Liver (tissue), 9 donors: ENCODE data around the gene KCNQ1. TPM values are rescaled to one million over a fixed set of nuclear protein-coding genes. Genes with fewer than 3 reads are reported as not detected.

Experiments
- DNase-seq: peaks from one replicate; pipeline ENCODE4 v3.0.0-alpha.2; 2017; ENCODE audit warnings: low spot score
- H3K27ac ChIP-seq, 2 donors: one replicate each; pipeline ENCODE4 v1.7.0; 2013; ENCODE audit warnings: inconsistent platforms in 2 of 2, low read length in 2 of 2, control low read depth in 1 of 2, low read depth in 1 of 2, mild to moderate bottlenecking in 1 of 2
- H3K27me3 ChIP-seq, 4 donors: one replicate each; pipeline versions ENCODE4 v1.6.1 to v1.7.0; 2013; ENCODE audit warnings: low read length in 3 of 4, inconsistent platforms in 1 of 4, mild to moderate bottlenecking in 1 of 4, moderate library complexity in 1 of 4; ENCODE audit not compliant: control insufficient read depth in 4 of 4, insufficient read depth in 4 of 4
- H3K36me3 ChIP-seq, 4 donors: one replicate each; pipeline versions ENCODE4 v1.6.1 to v1.7.0; 2013; ENCODE audit warnings: low read length in 3 of 4, mild to moderate bottlenecking in 3 of 4, low read depth in 1 of 4, moderate library complexity in 1 of 4; ENCODE audit not compliant: control insufficient read depth in 4 of 4, insufficient read depth in 3 of 4
- H3K4me1 ChIP-seq, 4 donors: one replicate each; pipeline versions ENCODE4 v1.6.1 to v1.7.0; 2013; ENCODE audit warnings: low read length in 3 of 4, mild to moderate bottlenecking in 3 of 4, moderate library complexity in 1 of 4; ENCODE audit not compliant: control insufficient read depth in 4 of 4, insufficient read depth in 4 of 4
- H3K4me3 ChIP-seq, 3 donors: one replicate each; pipeline versions ENCODE4 v1.6.1 to v1.7.0; 2013; ENCODE audit warnings: low read length in 3 of 3, control low read depth in 1 of 3, low read depth in 1 of 3, mild to moderate bottlenecking in 1 of 3
- H3K9ac ChIP-seq, 2 donors: one replicate each; pipeline ENCODE4 v1.7.0; 2013; ENCODE audit warnings: low read length in 2 of 2, mild to moderate bottlenecking in 2 of 2, moderate library complexity in 2 of 2, control low read depth in 1 of 2, low read depth in 1 of 2
- H3K9me3 ChIP-seq, 4 donors: one replicate each; pipeline versions ENCODE4 v1.6.1 to v1.7.0; 2013; ENCODE audit warnings: low read length in 3 of 4; ENCODE audit not compliant: control insufficient read depth in 4 of 4
- ATF3 ChIP-seq: IDR thresholded peaks from 2 replicates; pipeline ENCODE4 v1.6.1; 2016; ENCODE audit warnings: antibody characterized with exemption
- CTCF ChIP-seq: fragments of 150-350 bp; IDR thresholded peaks from 2 replicates; pipeline ENCODE4 v1.5.1; 2017; ENCODE audit warnings: improper control_type of control experiment, low read depth, low read length; ENCODE audit not compliant: missing input control
- EGR1 ChIP-seq, 2 donors: IDR thresholded peaks; 2 replicates each; pipeline ENCODE4 v1.6.1; 2016 to 2018; ENCODE audit warnings: antibody characterized with exemption in 2 of 2, low read depth in 2 of 2
- FOXA1 ChIP-seq: IDR thresholded peaks from 2 replicates; pipeline ENCODE4 v1.6.1; 2016; ENCODE audit warnings: antibody characterized with exemption
- FOXA2 ChIP-seq: IDR thresholded peaks from 2 replicates; pipeline ENCODE4 v1.6.1; 2016; ENCODE audit warnings: antibody characterized with exemption
- GABPA ChIP-seq, 2 donors: IDR thresholded peaks in 1 of 2; conservative IDR thresholded peaks in 1 of 2; 2 replicates each; pipeline ENCODE4 v1.6.1; 2016; ENCODE audit warnings: antibody characterized with exemption in 2 of 2, mild to moderate bottlenecking in 1 of 2, moderate library complexity in 1 of 2
- HNF4A ChIP-seq, 2 donors: conservative IDR thresholded peaks; 2 replicates each; pipeline ENCODE4 v1.6.1; 2016; ENCODE audit warnings: antibody characterized with exemption in 2 of 2, mild to moderate bottlenecking in 2 of 2
- JUND ChIP-seq, 2 donors: IDR thresholded peaks; 2 replicates each; pipeline ENCODE4 v1.6.1; 2016; ENCODE audit warnings: antibody characterized with exemption in 2 of 2
- NR2F2 ChIP-seq: IDR thresholded peaks from 2 replicates; pipeline ENCODE4 v1.6.1; 2016; ENCODE audit warnings: antibody characterized with exemption
- RAD21 ChIP-seq, 2 donors: IDR thresholded peaks; 2 replicates each; pipeline ENCODE4 v1.6.1; 2016; ENCODE audit warnings: antibody characterized with exemption in 2 of 2, mild to moderate bottlenecking in 2 of 2
- REST ChIP-seq: IDR thresholded peaks from 2 replicates; pipeline ENCODE4 v1.6.1; 2016; ENCODE audit warnings: antibody characterized with exemption, mild to moderate bottlenecking
- RXRA ChIP-seq, 2 donors: IDR thresholded peaks; 2 replicates each; pipeline ENCODE4 v1.6.1; 2017 to 2018; ENCODE audit warnings: antibody characterized with exemption in 2 of 2, mild to moderate bottlenecking in 1 of 2
- SP1 ChIP-seq: IDR thresholded peaks from 2 replicates; pipeline ENCODE4 v1.6.1; 2018; ENCODE audit warnings: antibody characterized with exemption, mild to moderate bottlenecking
- TAF1 ChIP-seq: conservative IDR thresholded peaks from 2 replicates; pipeline ENCODE4 v1.6.1; 2016; ENCODE audit warnings: antibody characterized with exemption, mild to moderate bottlenecking
- YY1 ChIP-seq: IDR thresholded peaks from 2 replicates; pipeline ENCODE4 v1.6.1; 2016; ENCODE audit warnings: antibody characterized with exemption, mild to moderate bottlenecking
- ZBTB33 ChIP-seq: IDR thresholded peaks from 2 replicates; pipeline ENCODE4 v1.6.1; 2016; ENCODE audit warnings: antibody characterized with exemption
- WGBS: extraction: QIAGEN DNeasy Blood & Tissue Kit; methylation state at CpG from one replicate; pipeline ENCODE4 v1.1.7; 2013; 5-methylcytosine and 5-hydroxymethylcytosine counted together
- polyA plus RNA-seq, 2 donors: library from polyadenylated mRNA; stranded (reverse) in 1 of 2; unstranded in 1 of 2; fragments of 200-250 nt in 1 of 2; fragments of >200 nt in 1 of 2; fragmentation: Nextera tagmentation in 1 of 2; extraction: Ambion mirVana in 1 of 2; gene quantifications; one replicate each; pipeline versions ENCODE4 v1.2.1 to v1.2.3, GENCODE V29; 2013 to 2015
- total RNA-seq, 2 donors: library from RNA; depleted of rRNA; stranded (reverse); fragments of >200 nt; gene quantifications; one replicate each; pipeline ENCODE4 v1.2.3, GENCODE V29; 2014
- donor health status: healthy.
- donor health status: healthy.
- donor health status: healthy.
- donor health status: healthy.
- donor health status: healthy.

Gene KCNQ1
- total and polyA plus RNA-seq, 4 donors = 0.31 to 2.2 (median 1.5) TPM

GRCh38 chr11:2728663-2729332, 284.0 kb downstream of the KCNQ1 start (continued):
- no peak for TF ChIP-seq REST
- TF ChIP-seq FOXA1 = no peak
- TF ChIP-seq NR2F2 = no peak

DNA sequence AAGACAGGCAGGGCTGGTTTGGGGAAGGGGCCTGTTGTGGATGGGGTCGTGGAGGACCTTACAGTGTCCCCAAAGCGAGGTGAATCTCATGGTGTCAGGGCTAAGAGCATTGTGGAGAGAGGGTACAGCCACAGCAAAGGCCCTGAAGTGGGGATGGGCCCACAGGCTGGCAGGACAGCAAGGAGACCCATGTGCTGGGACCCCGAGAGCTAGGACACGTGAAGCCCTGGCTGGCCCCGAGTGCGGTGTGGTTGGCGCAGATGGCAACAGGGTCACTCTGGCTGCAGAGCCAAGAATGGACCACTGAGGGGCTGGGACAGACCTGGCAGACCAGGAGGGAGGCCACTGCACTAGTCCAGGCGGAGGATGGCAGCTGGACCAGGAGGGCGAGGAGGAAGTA, 285.0 kb downstream of the KCNQ1 start:
- DNase-seq = no peak
- Histone ChIP-seq H3K9me3 (no peaks in the 10 kb centered on the region), H3K27me3 (no peaks in the 10 kb centered on the region), H3K27ac (no peak overlapping the region), H3K4me1 (no peaks in the 10 kb centered on the region), H3K4me3 (no peak overlapping the region), H3K9ac (no peak overlapping the region), H3K36me3 (no peaks in the 10 kb centered on the region)
- WGBS = 94% methylated on average over 9 of the region's 9 CpGs
- TF ChIP-seq SP1 (no peak), HNF4A (conservative IDR thresholded peaks at IDR 0.05) (no peak), GABPA (IDR thresholded peaks at IDR 0.05 in 1 of 2, conservative IDR thresholded peaks at IDR 0.05 in 1 of 2) (no peak), CTCF (no peak), RAD21 (IDR thresholded peaks at IDR 0.05) (no peak), FOXA1 (no peak), FOXA2 (no peak), JUND (IDR thresholded peaks at IDR 0.05) (no peak), ZBTB33 (no peak), TAF1 (no peak), NR2F2 (no peak), ATF3 (no peak), RXRA (IDR thresholded peaks at IDR 0.05) (no peak), EGR1 (IDR thresholded peaks at IDR 0.05; ENCODE audit: low read depth in 2 of 2) (no peak), YY1 (no peak), REST (no peak)
